HG02588 (cell line): Measurements from ENCODE around the gene SASH1.

Experiments used
- ATAC-seq: cut with Tn5 transposase; IDR thresholded peaks from one replicate; pipeline ENCODE4 v1.9.1; 2021; ENCODE audit warnings: mild to moderate bottlenecking, moderate library complexity; ENCODE audit not compliant: unreplicated experiment

SASH1 gene

DNA sequence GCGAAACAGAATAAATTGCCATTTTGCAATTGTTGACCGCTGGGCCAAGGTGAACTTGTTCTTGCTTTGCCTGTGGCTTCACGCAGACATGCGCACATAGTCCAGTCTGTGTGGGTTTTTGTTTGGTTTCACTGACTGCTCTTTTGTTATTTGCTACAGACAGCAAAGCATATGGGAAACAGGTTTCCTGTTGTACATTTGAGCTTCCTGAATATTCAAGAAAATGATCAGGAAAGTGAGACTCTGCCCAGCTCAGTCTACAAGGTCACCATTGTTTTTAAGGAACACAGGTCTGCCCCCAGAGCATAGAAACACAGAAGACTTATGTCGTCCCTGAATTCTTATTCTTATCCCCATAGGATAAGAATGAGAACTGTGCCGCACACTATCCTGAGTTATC lies 55.6 kb downstream of the SASH1 start:
- no peak for ATAC-seq

DNA sequence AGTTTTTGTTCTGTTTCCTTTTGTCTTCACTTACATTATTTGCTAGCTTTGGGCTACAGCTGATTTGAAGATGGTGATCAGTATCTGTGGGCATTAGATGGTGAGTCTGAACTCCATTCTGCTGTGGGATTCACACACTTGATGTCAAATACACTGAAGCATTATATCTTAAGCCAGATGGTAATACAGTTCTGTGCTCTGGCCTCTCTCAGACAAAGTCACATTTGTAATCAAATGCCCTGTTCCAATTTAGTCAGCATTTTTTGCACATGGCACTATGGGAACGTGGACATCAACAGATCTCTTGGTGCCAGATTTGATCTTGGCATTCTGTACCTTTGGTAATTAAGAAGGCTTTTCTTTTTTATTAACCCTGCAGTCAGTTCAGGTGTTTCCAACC lies 56.0 kb downstream of the SASH1 start:
- ATAC-seq = no peak

DNA sequence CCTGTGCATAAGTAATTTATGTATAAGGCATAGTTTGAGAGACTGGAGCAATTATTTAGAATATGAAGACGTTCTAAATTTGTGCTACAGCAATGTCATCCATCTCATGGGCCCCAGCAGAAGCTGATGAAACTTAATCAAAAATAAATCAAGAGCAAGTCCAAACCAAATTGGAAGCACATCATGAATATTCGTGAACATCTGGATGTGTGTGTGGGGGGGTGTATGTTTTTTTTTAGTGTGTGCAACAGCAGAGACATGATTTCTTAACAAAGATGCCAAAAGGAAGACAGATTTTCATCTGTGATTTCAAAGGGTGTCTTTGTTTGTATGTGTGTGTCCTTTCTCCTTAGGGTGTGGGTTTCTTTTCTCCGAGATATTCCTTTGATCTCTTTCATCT lies 58.9 kb downstream of the SASH1 start:
- no peak for ATAC-seq

DNA sequence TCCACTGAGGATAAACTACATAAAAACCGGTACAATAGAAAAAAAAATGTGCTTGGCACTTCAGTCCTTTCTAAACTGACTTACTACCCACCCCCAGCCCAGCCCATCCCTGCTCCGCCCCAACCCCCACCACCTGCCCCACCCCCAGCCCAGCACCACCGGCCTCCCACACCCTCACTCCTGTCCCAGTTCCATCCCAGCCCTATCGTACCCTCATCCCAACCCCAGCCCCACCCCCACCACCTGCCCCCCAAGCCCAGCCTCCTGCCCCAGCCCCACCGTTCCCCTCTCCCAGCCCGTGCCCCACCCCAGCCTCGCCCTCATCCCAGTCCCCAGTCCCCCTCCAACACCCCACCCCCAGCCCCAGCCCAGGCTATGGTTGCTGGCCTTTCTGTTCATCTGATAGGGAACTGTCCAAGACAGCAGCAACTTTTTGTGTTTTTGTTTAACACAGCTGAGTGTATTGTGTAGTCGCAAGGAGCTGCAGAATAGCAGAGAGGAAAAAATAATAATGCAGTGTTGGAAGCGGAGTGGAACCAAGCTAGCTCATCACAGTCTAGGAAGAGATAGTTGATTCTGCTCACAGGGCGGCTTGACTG lies 61.9 kb downstream of the SASH1 start:
- no peak for ATAC-seq

DNA sequence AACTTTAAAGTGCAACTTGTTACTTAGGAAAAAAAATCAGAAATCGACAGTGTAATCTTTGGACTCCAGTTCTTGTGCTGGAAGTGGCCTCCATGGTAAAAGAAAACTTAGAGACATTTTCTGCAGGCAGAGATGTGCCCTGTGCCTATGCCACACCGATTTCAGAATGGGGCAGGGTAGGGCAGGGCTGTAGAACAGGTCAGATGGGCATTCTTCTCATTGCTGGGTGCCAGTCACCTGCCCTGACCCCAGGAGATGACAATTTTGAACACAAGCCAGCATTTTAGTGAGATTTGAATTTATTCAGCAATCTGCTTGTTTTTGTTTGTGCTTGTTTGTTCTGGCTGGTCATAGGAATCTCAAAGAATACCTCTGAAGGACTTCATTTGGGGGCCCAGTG lies 63.3 kb downstream of the SASH1 start:
- ATAC-seq = no peak

DNA sequence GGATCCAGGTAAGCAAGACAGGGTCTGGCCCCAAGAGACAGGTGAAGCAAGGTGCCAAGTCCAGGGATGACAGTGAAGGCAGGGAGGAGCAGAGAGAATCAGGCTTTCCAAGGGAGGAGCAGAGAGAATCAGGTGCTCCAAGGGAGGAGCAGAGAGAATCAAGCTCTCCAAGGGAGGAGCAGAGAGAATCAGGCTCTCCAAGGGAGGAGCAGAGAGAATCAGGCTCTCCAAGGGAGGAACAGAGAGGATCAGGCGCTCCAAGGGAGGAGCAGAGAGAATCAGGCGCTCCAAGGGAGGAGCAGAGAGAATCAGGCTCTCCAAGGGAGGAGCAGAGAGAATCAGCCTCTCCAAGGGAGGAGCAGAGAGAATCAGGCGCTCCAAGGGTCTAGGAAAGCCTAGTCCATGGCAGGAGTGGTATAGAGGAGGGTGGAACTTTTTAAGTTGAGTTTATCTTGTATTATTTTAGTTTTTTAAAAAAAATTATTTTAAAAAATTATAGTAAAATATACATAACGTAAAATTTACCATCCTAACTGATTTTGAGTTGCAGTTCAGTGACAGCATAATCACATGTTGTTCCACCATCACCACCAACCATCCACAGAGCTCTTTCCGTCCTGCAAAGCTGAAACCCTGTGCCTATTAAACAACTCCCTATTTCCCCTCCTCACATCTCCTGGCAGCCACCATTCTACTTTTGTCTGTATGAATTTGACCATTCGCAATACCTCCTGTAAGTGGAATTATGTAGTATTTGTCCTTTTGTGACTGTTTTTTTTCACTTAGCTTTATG lies 64.1 kb downstream of the SASH1 start:
- no peak for ATAC-seq

DNA sequence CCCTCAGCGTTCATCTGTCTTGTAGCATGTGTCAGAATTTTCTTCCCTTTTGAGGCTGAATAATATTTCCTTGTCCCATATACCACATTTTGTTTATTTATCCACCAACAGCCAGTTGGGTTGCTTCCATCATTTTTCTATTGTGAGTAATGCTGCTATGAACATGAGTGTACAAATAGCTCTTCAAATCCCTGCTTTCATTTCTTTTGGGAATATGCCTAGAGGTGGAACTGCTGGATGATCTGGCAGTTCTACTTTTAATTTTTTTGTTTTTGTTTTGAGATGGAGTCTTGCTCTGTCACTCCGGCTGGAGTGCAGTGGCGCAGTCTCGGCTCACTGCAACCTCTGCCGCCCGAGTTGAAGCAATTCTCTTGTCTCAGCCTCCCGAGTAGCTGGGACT lies 64.7 kb downstream of the SASH1 start:
- no peak for ATAC-seq

DNA sequence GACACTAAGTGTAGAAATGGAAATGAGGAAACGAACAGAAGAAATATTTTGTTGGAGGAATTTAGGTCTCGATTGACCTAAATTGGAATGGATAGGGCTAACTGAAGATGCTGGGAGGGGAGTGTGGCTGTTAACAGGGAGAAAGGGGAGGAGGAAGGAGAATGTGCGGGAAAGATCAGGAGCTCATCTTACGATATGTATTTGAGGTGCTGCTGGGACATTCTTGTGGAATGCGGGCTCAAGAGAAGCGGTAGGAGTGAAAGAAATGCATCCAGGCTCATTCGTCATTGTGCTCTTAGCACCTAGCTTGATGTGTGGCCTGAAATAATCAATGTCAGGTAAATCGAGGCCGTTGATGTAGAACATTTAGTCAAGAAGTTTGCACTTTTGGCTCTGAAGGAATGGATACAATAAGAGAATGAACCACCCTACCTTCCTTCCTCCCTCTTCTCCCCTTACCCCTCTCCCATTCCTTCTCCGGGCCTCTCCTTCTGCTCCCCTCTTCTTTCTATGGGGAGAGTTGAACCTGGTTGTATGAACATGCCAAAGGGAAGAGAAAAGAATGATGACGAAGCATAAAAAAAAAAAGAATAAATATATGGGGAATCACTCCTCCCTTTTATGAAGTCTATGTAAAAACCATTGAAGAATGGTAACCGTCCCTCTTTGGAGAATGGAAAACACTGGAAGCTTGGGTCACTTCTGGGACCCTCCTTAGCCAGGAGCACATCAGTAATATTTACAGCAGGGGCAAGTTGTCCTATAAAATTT lies 70.9 kb downstream of the SASH1 start:
- ATAC-seq = no peak

DNA sequence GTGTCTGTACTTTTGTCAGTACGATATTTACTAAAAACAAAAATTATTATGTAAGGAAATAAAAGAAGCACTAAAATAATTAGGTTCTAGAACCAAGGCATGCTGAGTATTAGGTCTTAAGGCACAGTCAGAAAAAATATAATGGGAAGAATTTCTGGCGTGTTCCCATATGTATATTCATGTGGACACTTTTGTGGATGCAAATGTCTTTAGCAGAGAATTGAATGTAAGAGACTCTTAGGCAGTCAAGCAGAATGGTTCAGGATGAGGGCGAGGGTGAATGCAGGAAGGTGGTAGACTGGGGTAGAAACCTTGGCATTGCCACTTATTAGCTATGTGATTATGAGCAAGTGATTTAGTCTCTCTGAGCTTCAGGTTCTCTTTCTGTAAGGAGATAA lies 71.5 kb downstream of the SASH1 start:
- ATAC-seq = no peak

DNA sequence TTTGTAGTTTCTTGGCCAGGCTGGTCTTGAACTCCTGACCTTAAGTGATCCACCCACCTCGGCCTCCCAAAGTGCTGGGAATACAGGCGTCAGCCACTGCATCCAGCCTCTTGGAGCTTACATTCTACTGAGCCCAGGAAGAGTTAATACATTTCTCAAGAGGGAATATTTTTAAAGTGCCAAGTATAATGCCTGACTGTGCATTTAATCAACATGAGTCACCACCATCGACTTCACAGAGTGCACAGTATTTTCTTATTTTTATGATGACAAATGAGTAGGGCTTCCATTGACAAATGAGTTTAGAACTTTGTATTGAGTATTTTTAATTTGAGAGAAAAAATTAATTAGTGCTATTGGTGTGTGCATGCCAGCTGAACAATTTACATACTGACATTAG lies 72.2 kb downstream of the SASH1 start:
- ATAC-seq = no peak

DNA sequence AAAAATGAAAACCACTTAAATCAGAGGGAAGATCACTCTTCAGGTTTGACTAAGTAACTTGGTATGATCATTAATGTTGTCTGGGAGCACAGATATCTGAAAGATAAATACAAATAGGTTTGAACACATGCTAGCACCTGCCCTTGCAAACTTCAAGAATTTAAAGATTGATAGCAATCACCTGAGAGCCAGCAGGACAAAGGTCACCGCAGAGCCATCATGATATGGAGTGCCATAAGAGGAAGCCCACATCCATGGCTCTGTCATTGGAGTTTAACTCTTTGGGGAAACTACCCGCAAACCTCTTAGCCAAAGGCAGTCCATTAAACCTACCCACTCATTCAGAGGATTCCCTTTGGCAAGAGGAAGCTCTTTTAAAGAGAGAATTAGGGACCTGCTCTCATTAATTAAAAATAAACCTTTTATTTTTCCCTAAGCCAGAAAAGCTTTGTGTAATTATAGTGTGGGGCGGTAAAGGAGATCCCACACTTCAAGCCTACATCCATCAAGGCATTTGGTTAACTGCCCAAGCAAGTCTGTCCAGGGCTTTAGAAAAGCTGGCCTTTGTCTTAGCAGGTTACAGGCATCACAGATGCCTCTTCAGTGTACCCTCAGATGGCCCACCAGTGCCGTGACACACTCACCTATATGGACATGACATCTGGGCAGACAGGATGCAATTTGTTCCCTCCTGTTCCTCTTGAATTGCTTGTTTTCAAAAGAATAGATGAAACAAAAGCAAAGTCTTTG lies 73.0 kb downstream of the SASH1 start:
- ATAC-seq = no peak

DNA sequence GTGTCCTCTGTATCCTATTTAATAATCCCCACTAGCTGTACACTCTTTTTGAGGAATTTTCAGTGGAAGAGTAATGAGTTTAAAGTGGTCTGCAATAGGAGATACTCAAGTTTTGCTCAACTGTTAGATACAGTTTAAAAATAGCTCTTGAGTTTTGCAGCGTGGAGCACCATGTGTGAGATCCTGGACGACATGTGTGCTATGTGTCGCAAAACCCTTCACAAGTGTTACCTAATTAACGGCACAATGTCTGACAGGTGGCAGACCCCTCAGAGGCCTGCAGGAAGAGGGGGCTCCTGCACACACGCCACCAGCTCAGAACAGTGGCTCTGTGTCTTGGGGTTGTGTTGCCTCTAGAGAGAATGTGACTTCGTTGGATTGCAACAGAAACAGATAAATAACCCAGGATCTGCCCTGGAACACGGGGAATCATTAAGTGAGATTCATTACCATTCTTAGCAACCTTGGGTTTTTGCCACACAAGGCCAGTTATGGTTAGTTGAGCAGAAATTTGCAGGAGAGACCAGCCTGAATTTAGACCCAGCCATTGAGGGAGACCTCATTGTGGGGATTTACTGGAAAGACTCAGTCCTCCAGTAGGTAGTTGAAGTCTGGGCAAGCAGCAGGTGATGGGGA lies 73.8 kb downstream of the SASH1 start:
- ATAC-seq = no peak

DNA sequence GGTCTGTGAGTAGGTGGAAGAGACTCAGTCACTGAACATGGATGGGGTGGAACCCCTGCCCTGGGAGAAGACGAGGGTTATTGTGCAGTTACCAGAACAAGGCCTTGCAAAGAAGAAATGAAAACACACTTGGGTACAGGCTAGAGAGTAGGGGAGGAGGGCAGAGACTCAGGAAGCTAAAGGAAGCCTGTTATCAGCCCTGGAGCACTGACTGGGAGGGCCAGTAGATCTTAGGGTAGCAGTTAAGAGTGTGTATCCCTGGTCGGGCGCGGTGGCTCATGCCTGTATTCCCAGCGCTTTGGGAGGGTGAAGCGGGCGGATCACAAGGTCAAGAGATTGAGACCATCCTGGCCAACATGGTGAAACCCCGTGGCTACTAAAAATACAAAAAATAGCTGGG lies 74.4 kb downstream of the SASH1 start:
- ATAC-seq = no peak

DNA sequence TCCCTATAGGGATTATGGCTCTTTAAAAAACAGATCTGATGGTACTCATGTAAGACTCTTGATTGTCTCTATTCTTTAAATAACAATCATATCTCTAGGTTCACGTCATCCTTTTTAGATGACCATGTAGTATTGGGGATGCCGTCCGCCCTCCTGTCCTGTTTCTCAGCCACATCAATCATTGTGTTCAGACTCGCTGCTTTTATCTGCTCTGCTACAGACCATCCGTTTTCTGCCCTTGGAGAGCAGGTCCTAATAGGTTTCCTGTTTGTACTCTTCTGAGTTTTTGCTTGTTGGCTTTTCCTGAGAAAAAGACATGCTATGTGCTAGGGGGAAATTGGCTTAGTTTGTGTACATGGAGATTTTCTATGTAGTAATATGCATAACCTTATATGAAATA lies 76.8 kb downstream of the SASH1 start:
- no peak for ATAC-seq

DNA sequence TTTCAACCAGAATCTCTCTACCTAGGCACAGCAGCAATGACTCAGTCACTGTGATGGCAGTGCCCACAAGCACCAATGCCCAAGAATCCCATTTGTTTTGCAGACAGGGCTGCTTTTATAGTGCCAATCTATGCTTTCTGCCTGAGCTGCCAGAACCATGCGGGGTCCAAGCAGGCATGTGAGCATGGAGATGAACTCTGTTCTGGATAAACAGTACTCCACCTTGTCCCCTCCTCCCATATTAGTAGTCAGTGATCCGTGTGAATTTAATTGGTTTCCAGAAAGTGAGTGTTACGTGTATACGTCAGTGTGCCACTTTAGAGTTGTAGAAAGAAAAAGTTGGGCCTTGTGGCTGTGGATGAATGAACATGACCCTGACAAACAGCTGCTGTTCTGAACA lies 79.4 kb downstream of the SASH1 start:
- ATAC-seq = no peak

DNA sequence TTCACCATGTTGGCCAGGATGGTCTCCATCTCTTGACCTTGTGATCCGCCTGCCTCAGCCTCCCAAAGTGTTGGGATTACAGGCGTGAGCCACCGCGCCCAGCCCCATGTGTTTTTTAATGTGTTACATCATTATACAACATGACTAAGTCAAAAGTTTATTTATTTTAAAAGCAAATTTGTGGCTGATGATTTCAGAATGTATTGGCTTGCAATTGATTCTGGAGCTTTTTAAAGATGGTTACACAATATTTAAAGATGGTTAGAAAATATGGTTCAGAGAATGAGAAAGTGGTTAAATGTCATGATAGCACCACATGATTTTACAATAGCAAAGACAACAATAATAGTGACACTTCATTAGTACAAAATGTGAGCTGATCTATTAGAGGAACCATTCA lies 80.5 kb downstream of the SASH1 start:
- no peak for ATAC-seq

DNA sequence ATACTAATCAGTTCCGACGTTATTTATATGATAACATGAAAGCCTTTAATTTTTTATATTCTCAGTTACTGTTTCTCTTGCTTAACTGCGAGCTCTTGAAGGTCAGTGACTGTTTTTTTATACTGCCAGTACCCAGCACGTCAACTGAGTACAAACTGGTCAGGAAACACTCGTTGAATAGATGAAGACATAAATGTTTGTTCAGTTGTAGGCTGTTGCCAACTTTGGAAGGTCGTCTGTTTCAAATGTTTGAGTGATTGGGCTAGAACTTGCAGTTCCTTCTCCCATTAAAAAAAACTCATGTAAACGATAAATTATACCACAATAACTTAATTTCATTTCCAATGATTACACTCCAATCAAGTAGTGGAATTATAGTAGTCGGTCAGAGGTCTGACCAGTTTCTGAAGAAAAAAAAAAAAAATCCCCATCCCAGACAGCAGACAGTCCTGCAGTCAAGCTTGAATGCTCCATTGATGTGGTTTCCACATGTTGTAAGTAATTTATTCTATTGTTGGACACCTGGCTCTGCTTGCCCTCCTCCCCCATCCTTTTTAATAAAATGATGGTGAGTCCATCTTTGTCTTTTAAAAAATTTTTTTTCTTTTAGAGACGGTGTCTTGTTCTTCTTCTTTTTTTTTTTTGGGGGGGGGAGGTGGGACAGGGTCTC lies 81.1 kb downstream of the SASH1 start:
- no peak for ATAC-seq

DNA sequence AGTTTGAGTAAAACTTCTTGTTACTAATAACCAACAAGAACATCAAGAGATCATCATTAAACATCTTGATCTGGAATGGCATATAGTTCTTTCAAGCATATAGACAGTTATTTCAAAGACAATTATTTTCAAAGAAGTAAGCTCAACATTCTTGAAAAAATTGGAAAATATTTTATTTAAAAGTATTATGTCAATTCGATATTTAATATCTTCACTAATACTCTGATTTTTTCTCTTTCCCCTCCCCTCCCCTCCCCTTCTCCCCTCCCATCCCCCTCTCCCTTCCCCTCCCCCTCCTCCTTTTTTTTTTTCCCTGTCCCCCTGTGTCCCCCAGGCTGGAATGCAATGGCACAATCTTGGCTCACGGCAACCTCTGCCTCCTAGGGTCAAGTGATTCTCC lies 82.8 kb downstream of the SASH1 start:
- ATAC-seq = no peak

DNA sequence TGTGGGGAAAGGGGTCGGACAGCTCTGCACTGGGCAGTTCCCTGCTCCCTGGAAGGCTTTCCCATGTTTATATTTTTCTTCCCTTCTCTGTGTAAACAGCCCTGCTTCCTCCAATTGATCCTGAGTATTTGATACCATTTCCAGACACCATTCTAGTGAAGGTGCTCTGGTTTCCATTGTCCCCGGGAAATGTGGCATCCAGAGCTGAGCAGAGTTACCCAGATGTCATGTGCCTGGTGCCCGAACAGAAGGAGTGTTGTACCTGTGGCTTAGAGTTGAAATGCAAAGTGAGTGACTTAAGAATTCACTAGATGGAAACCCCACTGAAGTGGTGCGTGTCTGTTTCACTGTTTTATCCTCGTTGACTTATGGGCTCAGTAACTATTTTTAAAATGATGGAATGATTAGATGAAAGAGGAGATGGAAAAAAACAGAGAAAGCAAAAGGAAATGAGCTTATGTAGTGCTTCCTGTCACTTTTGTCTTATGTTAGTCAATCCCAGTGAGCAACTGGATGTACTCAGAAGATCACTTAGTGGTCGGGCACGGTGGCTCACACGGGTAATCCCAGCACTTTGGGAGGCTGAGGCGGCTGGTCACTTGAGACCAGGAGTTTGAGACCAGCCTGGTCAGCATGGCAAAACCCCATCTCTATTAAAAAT lies 83.8 kb downstream of the SASH1 start:
- ATAC-seq = no peak

DNA sequence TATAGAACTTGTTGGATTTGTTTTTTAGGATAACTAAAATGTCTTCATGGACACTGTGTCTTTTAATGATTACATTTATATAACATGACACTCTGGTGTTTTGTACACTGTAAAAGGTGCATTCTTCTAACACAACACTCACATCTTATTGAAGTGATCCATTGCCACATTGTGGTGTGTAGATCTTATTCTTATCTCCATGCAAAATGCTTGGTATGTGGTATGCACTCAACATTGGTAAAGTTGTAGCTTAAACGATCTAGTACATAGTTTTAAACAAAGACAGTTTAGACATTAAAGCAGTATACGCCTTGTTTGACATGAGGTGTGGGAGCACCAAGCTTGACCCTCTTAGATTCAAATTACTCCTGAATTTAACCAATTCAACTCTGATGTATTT lies 84.7 kb downstream of the SASH1 start:
- no peak for ATAC-seq
